ENCODE data around the gene PSD4. TPM values are rescaled to one million over a fixed set of nuclear protein-coding genes. Genes with fewer than 3 reads are reported as not detected.

PSD4 gene
- total RNA-seq, 1 experiment from 2014 or later = 1.0 TPM

- no peaks in the 10 kb centered on the region for H3K9me3 Mint-ChIP-seq
- H3K27me3 ChIP-seq (ENCODE audit: insufficient read depth, low read length) = peaks cover 5% of the 10 kb centered on the region; the same call in 1 of the 2 replicates
- no peaks in the 10 kb centered on the region for H3K9me3 ChIP-seq (ENCODE audit: control insufficient read depth, low read depth, low read length)
- no peak overlapping the region for H2AFZ ChIP-seq (ENCODE audit: low read length)
- no peak overlapping the region for H3K4me3 Mint-ChIP-seq
- H3K4me1 Mint-ChIP-seq = peaks cover 15% of the 10 kb centered on the region in 2 experiments
- no peak overlapping the region for H3K56ac ChIP-seq (ENCODE audit: insufficient read length, low read depth, low read length)
- H3K79me1 ChIP-seq (ENCODE audit: insufficient read depth, low read depth, low read length, poor library complexity, severe bottlenecking) = no peaks in the 10 kb centered on the region
- H4K5ac ChIP-seq (ENCODE audit: insufficient read length, low read depth, low read length) = no peak overlapping the region
- H3K4ac ChIP-seq (ENCODE audit: low read depth, low read length) = no peak overlapping the region
- H3K36me3 Mint-ChIP-seq (ENCODE audit: insufficient read depth in 1 of 3, low read depth in 3 of 3) = no peaks in the 10 kb centered on the region
- no peak overlapping the region for H3K9ac ChIP-seq (ENCODE audit: extremely low read depth, insufficient read length, low read length)
- H3K27me3 Mint-ChIP-seq (ENCODE audit: low read depth) = peaks cover 29% of the 10 kb centered on the region
- no peak overlapping the region for H3K18ac ChIP-seq (ENCODE audit: insufficient read length, low read depth, low read length)
- WGBS (ENCODE audit: extremely low coverage, insufficient read length, low lambda C conversion rate) = no CpG with 5 or more reads among the region's 4 CpGs
- H3K4me1 ChIP-seq (ENCODE audit: insufficient read depth, low read length) = no peaks in the 10 kb centered on the region
- H2BK120ac ChIP-seq (ENCODE audit: low read depth, low read length, poor library complexity, severe bottlenecking) = no peak overlapping the region
- no peak overlapping the region for H2AK5ac ChIP-seq (ENCODE audit: insufficient read length, low read length)
- no peak overlapping the region for H2BK15ac ChIP-seq (ENCODE audit: low read depth, low read length)
- H3K4me2 ChIP-seq (ENCODE audit: insufficient read depth, insufficient read length, low read length) = no peak overlapping the region
- no peaks in the 10 kb centered on the region for H3K23me2 ChIP-seq (ENCODE audit: insufficient read length, low read depth, low read length, poor library complexity, severe bottlenecking)
- DNase-seq = no peak
- no peaks in the 10 kb centered on the region for H4K20me1 ChIP-seq (ENCODE audit: control insufficient read depth, insufficient read depth, insufficient read length)
- H4K91ac ChIP-seq (ENCODE audit: insufficient read length, low read depth, low read length) = no peak overlapping the region
- no peaks in the 10 kb centered on the region for H3K79me2 ChIP-seq (ENCODE audit: insufficient read depth, low read length)
- TF ChIP-seq CTCF (conservative IDR thresholded peaks at IDR 0.05) = no peak
- no peak overlapping the region for H2BK20ac ChIP-seq (ENCODE audit: low read depth, low read length, poor library complexity, severe bottlenecking)
- H3T11ph ChIP-seq (ENCODE audit: low read length) = no peak overlapping the region
- H3K27ac ChIP-seq (ENCODE audit: insufficient read length, low read depth, low read length) = no peak overlapping the region
- H2BK12ac ChIP-seq (ENCODE audit: insufficient read length, low read depth, low read length) = no peak overlapping the region
- no peak overlapping the region for H3K23ac ChIP-seq (ENCODE audit: insufficient read length, low read depth, low read length)
- H4K8ac ChIP-seq (replicated peaks; ENCODE audit: insufficient read length, low read depth, low read length) = no peak overlapping the region
- no peak overlapping the region for H2BK5ac ChIP-seq (ENCODE audit: insufficient read length, low read length)
- H3K27ac Mint-ChIP-seq = no peak overlapping the region
- H3K14ac ChIP-seq (ENCODE audit: insufficient read depth, low read length) = no peak overlapping the region
Observed at GRCh38 chr2:113158884-113159553, 14.8 kb upstream of the PSD4 start.
